Activated naive CD8-positive, alpha-beta T cell treated with anti-CD3 and anti-CD28 coated beads, Interleukin-2, amount 50 U/mL, for 16 hours (primary cell): ENCODE data around the gene MED13.
"Not testable (repeated sequence)": the region's sequence is repeated elsewhere in the genome, so short reads cannot be mapped to it uniquely, and the experiment has no call there.

ENCODE experiments used
- DNase-seq: peaks from one replicate; pipeline ENCODE4 v3.0.0-alpha.2; 2020; ENCODE audit warnings: low read depth, low spot score

The MED13 gene

DNA sequence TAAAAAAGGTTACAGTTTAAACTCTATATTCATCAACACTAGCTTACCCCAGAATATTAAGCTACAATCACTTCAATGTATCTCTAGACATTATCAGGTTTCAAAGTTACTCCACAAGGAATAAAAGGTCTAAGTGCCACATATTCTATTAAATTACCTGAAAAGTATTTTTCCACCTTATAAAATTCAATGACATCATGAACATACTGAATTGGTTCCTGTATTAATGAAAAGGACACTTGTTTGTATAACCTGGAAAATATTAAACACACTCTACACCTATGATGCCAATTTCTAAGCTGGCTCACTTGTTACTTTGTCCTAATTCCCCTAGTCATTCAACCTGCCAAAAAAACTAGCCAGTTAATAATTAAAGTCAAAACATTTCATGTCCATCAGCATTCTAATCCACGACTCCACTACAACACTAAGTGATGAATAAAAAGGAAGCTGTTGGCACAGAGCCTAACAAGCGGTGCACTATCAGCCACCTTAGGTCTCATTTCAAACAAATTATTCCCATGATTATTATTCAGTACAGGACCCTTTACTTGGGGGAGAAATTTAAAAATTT, 12.2 kb downstream of the MED13 start:
- DNase-seq: no peak

DNA sequence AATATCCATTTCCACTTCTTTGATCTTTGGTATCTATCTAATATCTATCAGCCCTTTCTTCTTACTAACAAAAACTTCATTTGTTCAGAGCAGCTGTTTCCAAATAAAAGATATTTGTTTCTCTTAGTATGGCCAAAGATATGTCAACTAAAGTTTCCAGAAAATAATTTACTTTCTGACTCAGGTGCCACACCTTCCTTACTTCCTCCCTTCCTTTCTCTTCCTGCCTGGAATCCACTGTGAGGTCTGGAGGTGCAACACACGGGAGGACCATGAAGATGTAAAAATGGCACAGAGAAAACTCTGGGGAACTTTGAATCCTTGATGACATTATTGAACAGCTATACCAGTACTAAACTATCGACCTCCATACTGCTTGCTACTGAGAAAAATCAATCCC, 14.0 kb downstream of the MED13 start:
- no peak for DNase-seq

DNA sequence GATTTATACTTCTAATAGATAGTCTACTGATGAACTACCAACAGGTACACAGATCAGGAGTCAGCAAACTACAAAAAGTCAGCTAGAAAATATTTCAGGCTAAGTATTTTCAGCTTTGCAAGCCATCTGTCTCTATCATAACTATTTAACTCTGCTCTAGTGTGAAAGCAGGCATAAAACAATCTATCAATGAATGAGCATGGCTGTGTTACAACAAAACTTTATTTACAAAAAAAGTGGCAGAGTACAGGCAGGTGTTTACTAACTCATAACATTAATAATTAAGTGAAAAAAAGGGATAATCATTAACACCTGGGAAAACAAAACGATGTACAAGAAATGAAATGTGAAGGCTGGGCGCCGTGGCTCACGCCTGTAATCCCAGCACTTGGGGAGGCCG, 15.8 kb downstream of the MED13 start:
- DNase-seq: no peak

DNA sequence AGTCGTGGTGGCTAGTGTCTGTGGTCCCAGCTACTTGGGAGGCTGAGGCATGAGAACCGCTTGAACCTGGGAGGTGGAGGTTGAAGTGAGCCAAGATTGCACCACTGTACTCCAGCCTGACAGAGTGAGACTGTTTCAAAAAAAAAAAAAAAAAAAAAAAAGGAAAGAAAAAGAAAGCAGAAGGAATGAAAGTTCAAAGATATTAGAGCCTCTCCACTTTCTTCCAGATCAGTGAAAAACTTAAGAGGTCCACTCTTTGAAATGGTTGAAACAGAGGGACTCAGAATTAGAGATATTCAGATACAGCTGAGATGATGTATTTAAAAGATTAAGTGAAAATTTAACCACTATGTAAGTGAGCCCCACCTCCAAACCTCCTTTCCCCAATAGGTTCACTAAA, 16.8 kb downstream of the MED13 start:
- DNase-seq: no peak

DNA sequence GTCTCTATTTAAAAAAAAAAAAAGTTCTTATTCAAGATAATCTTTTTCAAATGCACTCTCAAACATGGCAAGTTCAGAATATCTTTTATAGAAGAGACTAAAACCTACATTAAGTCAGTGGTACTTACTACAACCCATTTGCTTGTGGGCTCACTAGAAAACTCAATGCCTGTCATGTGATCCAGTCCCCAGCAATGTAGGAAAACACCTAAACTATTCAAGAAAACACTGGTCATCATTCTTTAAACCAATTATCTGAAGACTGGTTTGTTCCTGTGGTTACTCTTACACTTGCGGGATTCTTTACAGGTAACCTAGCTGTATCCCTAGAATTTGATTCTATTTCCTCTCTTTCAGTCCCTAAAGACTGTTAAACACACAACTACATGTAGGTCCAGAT, 19.6 kb downstream of the MED13 start:
- no peak for DNase-seq

DNA sequence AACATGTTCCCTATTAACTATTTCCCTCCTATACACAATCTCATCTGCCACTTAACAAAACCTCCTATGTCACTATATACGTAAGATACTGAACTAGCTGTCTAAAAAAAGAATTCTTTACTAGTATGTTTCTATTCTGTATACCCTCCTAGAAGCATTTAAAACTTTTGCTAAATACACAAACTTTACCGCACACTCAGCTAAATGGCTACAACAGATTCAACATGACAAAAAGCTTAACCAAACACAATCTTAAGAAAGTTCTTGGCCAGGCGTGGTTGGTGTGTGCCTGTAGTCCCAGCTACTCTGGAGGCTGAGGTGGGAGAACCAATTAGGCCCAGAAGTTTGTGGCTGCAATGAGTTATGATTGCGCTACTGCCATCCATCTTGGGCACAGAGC, 20.0 kb downstream of the MED13 start:
- no peak for DNase-seq

DNA sequence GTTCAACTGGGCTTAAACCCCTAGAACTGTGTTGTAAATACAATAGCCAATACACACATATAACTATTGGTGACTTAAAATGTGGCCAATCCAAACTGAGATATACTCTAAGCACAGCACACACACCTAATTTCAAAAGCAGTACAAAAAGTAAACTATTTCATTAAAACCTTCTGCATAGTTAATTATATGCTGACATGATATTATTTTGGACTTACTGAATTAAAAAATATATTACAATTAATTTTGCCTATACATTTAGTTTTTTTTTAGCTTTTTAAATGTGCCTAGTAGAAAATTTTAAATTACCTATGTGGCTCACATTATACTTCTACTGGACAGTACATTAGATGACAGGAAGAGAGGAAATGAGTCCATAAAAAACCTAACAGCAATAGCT, 21.5 kb downstream of the MED13 start:
- DNase-seq: no peak

DNA sequence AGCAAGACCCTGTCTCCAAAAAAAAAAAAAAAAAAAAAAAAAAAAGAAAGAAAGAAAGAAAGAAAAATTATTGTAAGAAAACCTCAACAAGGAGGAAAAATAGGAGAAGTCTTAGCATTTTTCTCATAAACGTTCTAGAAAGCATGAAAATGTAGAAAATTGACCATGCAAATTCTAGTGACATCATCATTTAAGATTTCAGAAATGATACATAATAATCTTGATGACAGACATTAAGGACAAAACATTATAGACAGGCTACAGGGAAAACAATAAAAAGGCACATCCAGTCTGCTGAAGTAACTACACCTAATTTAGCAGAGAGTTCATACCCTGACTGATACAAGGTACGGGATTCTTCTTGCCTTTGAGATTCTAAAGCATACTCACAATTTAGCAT, 21.9 kb downstream of the MED13 start:
- DNase-seq: no peak

DNA sequence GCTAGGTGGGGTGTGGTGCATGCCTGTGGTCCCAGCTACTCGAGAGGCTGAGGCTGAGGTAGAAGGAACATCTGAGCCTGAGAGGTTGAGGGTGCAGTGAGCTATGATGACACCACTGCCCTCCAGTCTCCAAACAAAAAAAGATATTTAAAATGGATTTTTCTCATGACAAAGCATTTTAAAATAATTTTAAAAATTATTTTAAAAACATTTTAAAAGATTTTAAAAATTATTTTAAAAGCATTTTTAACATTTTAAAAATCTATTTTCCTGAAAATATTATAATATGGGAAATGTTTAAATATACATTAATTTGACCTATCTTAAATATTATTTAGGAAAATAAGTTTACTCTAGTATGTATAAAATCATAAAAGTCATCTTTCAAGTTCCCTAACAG, 26.8 kb downstream of the MED13 start:
- DNase-seq: no peak

DNA sequence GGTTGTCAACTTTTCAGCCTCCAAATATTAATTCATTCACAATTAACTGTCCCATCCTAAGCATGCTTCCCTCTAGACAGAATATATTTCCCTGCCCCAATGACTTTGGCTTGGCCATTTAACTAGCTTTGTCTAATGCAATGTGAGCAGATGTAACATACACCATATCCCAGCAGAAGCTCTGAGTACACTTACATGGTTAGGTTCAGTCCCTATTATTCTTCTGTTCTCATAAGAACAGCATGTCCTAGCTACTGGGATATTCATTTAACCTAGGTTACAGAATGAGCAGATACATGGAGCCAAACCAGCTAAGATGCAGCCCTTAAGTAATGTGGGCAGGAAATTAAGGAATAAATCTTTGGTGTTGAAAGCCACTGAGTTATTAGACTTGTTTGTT, 31.8 kb downstream of the MED13 start:
- DNase-seq: no peak

DNA sequence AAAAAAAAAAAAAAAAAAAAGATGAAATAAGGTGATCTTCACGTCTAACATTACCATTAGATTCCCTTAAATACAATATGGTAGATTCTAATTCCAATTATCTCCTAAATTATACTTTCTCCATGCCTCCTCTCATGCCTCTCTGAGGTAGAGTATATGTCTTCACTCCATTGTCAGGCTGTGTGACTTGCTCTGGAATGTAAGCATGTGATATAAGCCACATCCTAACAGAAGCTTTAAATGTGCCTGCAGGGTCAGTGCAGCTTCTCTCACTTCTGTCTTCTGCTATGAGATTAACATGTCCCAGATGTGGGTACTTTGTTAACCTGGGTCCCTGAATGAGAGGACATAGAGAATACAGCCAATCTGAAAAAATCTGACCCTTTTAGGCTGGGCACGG, 32.6 kb downstream of the MED13 start:
- no peak for DNase-seq

DNA sequence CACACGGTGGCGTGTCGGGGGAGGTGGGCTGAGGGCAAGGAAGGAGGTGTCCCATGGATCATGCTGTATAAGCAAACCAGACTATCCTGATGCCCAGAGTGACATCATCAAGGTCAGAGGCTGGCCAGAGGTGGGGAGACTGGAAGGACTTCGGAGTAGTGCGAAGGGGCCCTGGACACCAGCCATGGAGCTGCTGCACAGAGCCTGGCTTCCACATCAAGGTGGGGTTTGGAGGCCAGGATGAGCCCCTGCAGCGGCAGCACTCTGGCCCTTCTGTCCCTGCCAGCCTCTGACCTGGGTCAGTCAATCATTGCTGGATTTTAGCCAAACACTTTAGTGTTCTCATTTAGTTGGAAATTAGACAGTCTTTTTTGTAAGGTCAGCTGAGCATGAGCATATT, 34.8 kb downstream of the MED13 start:
- DNase-seq: no peak

DNA sequence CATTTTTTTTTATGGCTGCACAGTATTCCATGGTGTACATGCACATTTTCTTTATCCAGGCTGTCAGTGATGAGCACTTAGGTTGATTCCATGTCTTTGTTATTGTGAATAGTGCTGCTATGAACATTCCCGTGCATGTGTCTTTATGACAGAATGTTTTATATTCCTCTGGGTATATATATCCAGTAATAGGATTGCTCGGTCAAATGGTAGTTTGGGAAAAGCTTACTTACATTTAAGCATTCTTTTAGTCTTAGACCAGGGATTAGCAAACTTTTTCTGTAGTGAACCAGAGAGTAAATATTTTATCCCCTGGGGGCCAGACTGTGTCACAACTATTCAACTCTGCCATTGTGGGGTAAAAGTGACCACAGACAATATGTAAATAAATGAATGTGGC, 40.2 kb downstream of the MED13 start:
- no peak for DNase-seq

DNA sequence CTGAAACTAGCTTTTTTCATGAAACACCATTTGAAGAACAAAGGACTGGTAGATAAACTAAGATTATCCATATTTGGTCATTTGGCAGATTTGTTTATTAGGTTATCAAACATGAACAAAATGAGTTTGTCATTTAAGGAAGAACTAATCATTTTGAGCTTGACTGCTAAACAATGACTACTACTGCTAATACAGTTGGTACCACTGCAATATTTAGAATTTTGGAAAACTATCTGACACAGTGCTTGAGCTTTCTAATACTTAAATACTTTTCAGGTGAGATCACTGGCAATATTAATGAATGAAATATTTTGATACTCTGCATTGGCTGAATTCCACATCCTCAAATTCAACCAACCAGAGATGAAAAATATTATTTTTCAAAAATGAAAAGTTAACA, 47.2 kb downstream of the MED13 start:
- no peak for DNase-seq

DNA sequence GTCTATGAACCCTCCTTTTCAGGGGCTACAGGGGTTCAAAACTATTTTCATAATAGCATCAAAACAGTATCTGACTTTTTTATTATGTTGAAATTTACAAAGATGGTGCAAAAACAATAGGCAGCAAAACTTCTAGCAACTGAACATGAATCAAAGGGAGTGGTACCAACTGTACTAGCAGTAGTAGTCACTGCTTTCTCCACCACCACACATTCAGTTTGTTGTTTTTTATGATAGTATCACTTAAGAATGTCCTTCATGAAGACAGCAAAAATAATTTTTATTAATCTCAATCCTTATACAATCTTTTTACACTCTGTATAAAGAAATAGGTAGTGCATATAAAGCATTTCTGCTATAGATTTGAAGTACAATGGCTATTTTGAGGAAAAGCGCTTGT, 47.6 kb downstream of the MED13 start:
- no peak for DNase-seq

DNA sequence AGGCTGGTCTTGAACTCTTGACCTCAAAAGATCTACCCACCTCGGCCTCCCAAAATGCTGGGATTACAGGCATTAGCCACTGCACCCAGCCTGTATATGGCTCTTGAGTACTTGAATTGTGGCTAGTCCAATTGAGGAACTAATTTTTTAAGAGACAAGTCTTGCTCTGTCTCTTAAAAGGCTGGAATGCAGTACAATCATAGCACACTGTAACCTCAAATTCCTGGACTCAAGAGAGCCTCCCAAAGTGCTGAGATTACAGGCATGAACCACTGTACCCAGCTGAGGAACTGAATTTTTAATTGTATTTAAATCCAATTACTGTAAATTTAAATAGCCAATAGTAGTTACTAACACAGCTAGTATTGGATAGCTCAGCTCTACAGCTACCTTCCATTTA, 50.6 kb downstream of the MED13 start:
- no peak for DNase-seq

DNA sequence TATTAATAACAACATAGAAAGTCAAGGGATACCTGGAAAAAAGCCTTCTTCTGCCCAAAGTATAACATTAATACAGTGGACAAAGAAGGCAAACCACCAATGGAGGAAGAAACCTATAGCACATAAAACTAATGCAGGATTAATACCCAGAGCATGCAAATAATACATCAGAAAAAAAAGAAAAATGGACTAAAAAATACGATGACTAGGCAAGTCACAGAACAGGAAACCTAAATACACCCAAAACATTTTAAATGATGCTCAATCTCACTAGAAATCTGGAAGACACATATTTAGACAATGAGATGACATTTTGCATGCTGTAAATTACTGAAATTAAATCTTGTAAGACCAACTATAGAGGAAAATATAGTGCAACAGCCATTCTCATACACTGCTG, 55.9 kb downstream of the MED13 start:
- DNase-seq: no peak

DNA sequence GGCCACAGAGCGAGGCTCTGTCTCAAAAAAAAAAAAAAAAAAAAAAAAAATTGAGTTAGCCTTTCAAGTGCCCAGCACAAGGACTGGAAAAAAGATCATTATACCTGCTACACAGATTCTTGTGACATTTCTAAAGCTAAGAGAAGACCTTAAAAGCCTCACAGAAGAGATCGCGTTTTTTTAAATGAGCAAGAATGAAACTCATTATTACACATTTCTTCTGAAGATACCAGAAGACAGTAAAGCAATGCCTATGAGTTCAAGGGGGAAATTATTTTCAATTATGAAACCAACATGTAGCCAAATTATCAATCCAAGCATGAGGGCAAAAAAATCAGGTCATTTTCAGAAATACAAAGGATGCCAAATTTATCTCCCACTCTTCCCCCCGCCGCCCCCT, 56.8 kb downstream of the MED13 start:
- no peak for DNase-seq

DNA sequence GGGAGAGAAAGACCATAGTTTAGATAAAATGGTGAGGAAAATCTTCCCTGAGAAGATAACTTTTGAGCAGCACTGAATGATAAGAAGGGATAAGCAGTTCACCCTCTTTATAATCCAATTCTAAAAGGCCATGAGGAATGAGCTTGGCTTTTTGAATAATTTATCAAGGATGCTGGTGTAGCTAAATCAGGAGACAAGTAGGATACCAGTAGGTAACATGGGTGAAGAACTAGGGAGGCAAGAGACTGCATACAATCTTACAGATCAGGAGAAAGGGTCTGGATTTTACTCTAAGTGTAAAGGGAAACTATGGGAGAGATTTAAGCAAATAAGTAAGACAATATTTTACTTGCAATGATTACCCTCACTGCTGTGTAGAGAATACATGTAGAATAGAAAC, 60.7 kb downstream of the MED13 start:
- DNase-seq: no peak

DNA sequence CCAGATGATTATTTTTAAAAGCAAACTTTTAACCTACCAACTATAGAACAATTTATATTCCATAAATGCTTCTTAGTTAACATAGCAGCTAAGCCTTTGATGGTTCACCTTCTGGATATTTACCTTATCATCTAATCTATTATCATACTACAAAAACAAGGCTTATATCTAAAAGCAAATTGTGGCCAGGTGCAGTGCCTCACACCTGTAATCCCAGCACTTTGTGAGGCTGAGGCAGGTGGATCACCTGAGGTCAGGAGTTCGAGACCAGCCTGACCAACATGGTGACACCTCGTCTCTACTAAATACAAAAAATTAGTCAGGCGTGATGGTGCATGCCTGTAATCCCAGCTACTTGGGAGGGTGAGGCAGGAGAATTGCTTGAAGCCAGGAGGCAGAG, 61.9 kb downstream of the MED13 start:
- DNase-seq: not testable (repeated sequence)

DNA sequence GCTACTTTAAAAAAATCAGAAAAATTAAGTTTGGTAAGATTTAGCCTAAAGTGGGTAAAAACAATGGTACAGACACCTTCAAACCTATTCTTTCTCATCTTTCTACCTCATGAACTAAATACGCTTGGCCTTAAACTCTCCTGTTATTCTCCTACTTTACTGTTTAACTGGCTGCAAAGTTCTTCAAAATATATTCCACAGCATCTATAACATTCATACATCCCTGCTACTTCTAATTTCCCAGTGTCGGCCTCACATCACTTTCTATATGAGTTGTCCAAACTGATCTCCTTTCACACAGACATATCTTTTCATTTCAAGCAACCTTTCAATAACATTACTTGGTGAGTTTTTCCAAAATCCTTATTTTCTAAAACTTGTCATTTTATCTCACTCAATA, 64.0 kb downstream of the MED13 start:
- no peak for DNase-seq

DNA sequence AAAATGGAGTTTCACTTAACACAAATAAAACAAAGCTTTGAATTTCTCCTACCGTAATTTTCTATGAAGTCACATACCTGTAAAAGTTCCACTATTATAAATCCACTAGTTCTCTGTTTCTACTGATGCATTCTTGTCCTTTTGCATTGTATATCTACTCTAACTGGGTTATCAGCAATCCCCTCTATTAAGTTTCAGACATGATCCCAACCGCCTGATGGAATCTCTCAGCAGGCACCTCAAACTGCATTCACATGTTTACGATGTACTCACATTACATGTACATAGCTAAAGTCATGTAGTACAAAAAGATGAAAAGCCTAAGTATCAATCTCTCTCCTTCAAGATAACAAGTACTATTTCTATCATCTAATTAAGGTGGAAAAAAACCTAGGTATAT, 64.9 kb downstream of the MED13 start:
- DNase-seq: no peak

DNA sequence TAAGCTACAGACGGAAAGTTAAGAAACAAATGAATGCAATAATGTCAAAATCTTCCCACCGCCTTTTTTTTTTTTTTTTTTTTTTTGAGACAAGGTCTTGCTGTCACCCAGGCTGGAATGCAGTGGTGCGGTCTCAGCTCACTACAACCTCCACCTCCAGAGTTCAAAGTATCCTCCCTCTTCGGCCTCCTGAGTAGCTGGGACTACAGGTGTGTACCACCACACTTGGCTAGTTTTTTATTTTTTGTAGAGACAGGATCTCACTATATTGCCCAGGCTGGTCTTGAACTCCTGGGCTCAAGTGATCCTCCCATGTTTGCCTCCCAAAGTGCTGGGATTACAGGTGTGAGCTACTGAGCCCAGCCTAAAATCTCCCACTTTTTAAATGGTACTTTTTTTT, 66.5 kb downstream of the MED13 start:
- DNase-seq: not testable (repeated sequence)

DNA sequence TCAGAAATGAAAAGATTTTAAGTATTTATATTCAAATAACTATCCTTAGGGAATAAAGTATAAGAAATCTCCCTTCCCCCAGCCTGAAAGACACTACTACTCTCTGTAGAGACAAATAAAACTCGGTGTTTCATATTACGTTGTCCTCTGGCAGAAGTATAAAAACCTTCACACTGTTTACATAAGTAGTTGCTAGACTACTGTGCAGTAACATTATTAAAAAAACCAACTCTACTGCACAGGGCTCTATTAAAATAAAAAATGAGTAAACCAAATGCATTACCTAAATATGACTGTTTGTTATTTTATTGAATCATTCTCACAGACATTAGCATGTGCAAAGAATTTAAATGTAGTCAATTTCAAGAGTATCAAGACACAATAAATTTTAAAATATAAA, 67.4 kb downstream of the MED13 start:
- no peak for DNase-seq
